ENCODE measurements around the gene ATG5.

ATG5 gene

DNA sequence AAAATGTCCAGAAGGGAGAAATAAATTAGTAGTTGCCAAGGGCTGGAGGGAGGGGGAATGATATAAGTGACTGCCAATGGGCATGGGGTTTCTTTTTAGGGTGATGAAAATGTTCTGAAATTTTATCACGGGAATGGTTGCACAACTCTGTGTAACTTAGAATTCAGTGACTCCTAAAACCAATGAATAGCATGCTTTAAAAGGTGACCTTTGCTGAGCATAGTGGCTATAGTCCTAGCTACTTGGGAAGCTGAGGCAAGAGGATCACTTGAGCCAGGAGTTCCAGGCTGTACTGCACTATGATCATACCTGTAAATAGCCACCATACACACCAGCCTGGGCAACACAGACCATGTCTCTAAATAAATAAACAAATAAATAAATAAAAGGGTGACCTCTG lies 109.0 kb downstream of the ATG5 start:
- DNase-seq (ENCODE audit: low spot score) = no peak

DNA sequence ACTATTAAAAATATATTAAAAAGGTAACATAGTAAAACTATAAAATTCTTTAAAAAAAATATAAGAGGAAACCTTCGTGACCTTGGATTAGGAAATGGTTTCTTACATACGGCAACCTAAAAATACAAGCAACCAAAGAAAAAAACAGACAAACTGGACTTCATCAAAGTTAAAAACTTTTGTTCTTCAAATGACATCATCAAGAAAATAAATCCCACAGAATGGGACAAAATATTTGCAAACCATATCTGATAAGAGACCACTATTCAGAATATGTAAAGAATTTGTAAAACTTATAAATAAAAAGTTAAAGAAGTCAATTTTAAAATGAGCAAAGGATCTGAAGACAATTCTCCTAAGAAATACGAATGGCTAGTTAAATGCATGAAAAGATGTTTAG lies 110.0 kb downstream of the ATG5 start:
- DNase-seq (ENCODE audit: low spot score) = no peak

DNA sequence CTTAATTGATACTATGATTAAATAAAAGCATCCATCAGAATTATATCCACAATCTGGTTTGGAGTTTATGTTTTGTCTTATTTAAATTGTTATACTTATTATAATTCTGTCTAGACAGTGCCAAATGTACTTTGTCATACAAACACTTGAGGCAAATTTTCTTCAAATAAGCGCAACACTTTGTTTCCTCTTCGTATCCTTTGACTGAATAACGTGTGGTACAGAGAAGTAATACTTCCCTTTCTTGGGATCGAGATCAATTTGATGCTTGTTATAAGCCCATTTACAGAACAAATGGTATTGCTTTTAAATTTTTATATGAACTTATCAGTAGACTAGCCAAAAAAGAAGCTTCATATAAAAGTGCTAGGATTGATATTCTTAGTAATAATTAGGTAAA lies 111.0 kb downstream of the ATG5 start:
- DNase-seq (ENCODE audit: low spot score) = no peak

DNA sequence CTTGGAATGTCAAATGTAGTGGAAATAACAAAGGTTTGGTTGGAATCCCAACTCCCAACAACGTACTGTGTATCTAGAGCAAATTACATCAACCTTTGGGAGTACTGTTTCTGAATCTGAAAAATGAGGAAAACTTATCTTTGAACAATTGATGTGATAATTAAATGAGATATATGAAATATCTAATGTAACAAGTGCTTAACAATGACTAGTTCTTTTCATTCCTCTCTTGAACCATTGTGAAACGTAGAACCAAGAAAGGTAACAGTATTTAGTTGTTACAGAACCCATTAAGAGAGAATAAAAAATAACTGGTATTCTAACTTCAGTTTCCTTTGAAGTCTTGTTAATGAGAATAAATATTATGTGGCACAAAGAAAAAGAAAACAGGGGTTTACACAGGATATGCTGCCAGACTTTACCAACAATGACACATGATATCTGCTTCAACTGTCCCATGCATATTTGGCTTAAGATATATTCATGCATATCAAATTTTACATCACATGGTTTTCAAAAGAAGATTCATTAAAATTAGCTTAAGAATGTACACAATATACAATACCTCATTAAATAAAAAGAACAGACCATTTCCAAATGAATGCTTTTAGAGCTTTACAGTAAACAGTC lies 111.8 kb downstream of the ATG5 start:
- DNase-seq (ENCODE audit: low spot score) = no peak

- no peak for DNase-seq (ENCODE audit: low spot score)
Measured at GRCh38 chr6:106212576-106212975, 113.0 kb downstream of the ATG5 start.

- no peak for DNase-seq (ENCODE audit: low spot score)
Measured at GRCh38 chr6:106206905-106207304, 118.7 kb downstream of the ATG5 start.

GRCh38 chr6:106204961-106205360 lies 120.6 kb downstream of the ATG5 start:
- no peak for DNase-seq (ENCODE audit: low spot score)

- DNase-seq (ENCODE audit: low spot score) = no peak
Measured at GRCh38 chr6:106199998-106200397, 125.6 kb downstream of the ATG5 start.

DNA sequence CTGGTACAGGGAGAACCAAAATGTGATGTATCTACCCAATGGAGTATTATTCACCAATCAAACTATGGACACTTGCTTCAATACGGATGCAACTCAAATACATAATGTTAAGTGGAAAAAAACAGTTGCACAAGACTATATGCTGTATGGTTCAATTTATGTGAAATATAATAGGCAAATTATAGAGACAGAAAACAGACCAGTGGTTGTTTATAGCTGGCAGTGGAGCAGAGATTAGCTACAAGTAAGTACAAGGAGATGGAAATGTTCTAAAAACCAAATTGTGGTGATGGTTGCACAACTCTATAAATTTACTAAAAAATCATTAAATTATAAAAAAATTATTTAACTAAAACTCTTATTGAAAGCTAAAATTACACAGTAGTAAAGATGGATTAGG lies 126.2 kb downstream of the ATG5 start:
- DNase-seq (ENCODE audit: low spot score) = no peak

DNA sequence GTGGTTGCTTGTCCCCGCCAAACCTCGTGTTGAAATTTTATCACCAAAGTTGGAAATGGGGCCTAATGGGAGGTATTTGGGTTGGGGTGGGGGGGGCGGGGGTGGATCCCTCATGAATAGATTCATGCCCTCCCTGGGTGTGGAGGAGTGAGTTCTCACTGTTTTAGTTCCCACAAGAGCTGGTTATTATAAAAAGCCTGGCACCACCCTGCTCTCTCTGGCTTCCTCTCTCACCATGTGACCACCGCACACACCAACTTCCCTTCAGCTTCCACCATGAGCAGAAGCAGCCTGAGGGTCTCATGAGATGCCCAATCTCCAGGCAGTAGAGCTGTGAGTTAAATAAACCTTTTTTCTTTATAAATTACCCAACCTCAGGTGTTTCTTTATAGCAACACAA lies 128.1 kb downstream of the ATG5 start:
- DNase-seq (ENCODE audit: low spot score) = no peak

DNA sequence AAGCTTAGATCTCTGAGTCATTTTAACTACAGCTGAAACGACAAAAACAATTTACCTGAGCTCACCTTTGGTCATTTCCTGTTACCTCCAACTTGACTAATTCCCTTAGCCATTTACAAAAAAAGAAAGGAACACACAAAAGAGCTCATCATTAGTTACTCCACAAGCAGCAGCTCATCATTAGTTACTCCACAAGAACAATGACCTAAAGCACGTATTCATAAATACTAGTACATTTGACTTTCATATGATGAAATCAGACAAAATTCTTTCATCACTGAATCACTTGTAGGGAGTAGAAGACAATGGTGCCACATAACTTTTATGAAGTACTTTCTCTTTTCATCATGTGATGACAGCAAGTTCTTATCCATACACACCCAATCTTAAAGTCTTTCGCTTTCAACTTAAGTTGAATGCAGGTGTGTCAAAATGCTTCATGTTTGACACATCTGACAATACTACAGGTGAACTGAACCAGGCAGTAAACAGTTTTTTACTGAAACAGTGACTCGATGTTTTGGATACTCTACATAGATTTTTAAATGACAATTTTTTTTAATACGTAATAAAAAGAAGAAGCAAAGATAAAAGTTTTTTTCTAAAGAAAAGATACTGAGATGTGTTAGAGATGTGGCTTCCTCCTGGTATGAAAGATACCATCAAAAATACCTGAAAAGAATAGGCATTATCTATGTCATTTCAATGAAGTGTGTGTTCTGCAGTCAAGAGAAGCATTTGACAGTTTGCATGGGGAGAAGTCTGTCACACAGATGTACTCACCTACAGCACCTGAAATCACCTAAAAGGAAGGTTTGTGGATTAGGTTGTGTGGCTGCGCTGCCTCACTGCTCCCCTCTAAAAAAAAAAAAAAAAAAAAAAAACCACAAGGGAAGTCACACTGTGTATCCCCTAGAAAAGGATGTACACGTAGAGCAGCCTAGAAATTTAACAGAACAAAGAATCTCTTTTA lies 130.3 kb downstream of the ATG5 start:
- no peak for DNase-seq (ENCODE audit: low spot score)

- no peak for DNase-seq (ENCODE audit: low spot score)
Measured at GRCh38 chr6:106192824-106193223, 132.7 kb downstream of the ATG5 start.

GRCh38 chr6:106188104-106188794 lies 137.3 kb downstream of the ATG5 start:
- DNase-seq (ENCODE audit: low spot score) = no peak

DNA sequence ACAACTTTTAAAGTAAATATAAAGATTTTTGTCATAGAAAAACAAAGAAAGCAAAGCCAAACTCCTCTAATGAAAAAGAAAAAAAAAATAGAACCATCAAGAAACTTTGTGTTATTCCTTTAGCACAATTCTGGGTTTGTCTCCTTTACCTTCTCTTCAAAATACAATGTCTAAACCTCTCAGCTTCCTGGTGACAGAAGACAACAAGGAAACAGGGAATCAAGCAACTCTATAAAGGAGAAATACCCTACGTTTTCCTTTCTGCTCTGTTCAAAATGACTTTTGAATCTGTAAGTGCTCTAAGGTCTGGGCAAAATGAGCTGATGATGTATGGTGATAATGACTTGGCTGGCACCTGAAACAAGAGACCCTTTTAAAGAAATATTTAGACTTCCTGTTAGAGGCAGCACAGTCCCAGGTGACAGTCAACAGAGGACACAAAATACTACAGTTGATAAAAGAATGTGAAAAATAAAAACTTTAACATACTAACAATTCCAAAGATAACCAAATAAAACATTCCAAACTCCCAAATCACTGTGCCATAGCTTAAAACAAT lies 138.1 kb downstream of the ATG5 start:
- DNase-seq (ENCODE audit: low spot score) = no peak

GRCh38 chr6:106186714-106187113 lies 138.8 kb downstream of the ATG5 start:
- no peak for DNase-seq (ENCODE audit: low spot score)

DNA sequence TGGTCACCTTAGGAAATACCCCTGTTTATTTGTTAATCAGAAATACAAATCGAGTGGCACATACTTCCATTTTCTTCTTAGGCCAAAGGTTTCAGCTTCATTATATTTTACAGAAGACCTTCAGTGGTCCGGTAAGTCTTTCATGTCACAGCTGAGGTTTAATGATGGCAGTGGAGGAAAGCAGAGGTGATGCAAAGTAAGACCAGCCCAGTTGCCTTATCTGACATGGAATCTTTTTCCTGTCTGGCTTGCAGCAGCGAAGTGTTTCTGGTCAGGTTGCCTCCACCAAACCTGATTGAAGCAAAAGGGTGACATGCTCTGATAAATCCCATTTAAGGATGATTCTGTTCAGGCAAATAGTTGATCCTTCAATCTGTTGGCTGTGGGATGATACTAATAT lies 139.4 kb downstream of the ATG5 start:
- no peak for DNase-seq (ENCODE audit: low spot score)

GRCh38 chr6:106185615-106186014 lies 139.9 kb downstream of the ATG5 start:
- DNase-seq (ENCODE audit: low spot score) = no peak

GRCh38 chr6:106184629-106185028 lies 140.9 kb downstream of the ATG5 start:
- DNase-seq (ENCODE audit: low spot score) = no peak

DNA sequence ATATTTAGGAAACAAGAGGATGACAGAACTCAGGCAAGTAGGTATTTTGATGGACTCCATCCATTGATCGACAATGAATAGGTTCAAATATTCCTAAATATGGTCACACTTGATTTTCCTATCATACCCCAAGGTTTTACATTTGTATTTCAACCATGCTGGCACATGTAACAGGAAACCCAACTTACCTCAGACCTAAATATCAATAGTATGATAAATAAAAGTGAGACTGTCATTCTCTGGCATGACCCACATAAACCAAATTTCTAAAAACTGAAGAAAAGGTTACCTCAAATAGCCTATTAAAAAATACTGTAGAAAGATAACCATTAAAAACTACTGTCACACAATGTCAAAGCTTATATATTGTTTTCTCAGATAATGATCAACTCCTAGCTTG lies 142.1 kb downstream of the ATG5 start:
- no peak for DNase-seq (ENCODE audit: low spot score)

- no peak for DNase-seq (ENCODE audit: low spot score)
Measured at GRCh38 chr6:106182455-106182854, 143.1 kb downstream of the ATG5 start.

DNA sequence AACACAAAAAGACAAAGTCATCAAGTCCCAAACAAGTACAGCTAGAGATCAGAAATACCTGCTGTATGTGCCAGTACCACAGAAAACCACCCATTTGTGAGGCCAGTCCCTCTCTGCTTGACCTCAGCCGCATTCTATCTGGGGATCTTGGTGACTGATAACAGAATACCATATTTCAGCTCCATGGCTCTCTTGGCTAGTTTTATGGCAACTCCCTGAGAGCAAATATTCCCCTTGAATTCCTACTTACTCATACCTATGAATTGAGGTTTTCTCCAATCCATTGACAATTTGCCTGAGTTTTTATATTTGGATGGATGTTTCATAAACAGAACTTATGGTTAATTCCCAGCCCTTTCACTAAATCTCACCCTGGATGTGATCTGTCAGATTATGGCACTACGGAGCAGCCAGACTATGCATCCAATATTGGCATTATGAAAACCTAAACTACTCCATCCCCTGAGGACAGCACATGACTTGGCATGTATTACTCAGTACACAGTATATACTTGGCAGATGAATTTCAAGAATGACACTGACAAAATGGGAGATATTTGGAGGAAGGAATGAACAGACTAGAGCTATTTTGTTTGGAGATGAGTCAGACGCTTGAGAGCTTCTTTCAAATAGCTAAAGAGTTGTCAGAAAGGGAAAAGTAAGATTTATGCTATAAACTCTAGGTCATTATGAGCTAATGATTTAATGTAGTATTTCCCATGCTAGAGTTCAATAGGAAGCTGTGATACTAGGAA lies 143.7 kb downstream of the ATG5 start:
- no peak for DNase-seq (ENCODE audit: low spot score)

DNA sequence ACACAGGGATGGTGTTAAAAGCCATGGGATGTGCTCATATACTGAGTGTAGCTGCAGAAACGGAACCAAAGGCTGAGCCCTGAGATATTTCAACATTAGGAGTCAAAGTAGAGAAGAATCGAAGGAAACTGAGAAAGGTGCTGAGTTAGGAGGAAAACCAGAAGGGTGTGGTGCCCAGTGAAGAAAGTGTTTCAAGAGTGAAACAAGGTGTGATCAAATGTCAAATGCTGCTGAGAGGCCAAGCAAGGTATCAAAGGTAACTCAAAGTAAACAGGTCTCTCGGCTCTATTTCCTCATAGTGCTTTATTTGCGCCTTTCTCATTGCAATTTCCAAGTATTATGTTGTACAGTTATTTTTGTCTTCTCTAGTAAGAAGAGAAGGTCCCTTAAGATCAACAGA lies 145.4 kb downstream of the ATG5 start:
- no peak for DNase-seq (ENCODE audit: low spot score)

Data from putamen (tissue), 1 donor.